NCI-H1105 (cell line): ENCODE measurements around the gene CFP.
"Not testable (repeated sequence)": the region's sequence is repeated elsewhere in the genome, so short reads cannot be mapped to it uniquely, and the experiment has no call there.

Experiments
- DNase-seq: peaks from one replicate; lab custom pipeline; 2025; lab: John Stamatoyannopoulos, UW

The CFP gene

DNA sequence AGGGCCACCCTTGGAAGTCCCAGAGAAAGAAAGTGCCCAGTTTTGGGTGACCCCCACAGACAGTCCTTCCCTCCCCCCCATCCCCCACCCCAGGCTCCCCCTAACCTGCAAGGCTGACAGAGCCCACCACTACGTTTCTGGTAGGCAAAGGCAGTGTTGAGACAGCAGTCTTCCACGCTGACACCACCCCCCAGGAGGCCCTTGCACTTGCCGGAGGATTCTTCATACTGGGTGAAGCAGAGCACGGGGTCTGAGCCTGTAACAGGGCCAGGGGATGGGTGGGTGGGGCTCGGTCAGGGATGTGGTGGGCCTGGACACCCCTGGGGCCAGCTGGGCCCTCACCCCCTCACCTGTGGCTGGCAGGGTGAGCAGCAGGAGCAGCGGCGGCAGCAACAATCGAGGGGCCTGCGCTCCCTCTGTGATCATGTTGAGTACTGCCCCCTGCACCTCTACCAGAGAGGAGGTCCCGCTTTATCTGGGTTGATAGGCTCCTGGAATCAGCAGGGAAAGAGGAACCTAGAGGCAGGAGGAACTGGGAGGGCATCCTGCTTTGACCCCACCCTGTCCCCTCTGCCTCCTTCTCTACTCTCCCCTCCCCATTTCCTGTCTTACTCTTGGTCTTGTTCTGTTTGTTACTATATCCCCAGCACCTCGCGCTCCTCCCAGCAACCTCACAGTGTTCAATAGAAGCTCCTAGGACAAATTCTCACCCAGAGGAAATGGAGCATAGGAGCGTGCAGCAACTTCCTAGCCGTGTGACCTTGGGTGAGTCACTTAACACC lies at the start of gene CFP:
CFP (minus strand) TSS at position 512 of the 782 bp plus-strand sequence; CDS start at position 426, 86 bp downstream.
- DNase-seq: no peak

DNA sequence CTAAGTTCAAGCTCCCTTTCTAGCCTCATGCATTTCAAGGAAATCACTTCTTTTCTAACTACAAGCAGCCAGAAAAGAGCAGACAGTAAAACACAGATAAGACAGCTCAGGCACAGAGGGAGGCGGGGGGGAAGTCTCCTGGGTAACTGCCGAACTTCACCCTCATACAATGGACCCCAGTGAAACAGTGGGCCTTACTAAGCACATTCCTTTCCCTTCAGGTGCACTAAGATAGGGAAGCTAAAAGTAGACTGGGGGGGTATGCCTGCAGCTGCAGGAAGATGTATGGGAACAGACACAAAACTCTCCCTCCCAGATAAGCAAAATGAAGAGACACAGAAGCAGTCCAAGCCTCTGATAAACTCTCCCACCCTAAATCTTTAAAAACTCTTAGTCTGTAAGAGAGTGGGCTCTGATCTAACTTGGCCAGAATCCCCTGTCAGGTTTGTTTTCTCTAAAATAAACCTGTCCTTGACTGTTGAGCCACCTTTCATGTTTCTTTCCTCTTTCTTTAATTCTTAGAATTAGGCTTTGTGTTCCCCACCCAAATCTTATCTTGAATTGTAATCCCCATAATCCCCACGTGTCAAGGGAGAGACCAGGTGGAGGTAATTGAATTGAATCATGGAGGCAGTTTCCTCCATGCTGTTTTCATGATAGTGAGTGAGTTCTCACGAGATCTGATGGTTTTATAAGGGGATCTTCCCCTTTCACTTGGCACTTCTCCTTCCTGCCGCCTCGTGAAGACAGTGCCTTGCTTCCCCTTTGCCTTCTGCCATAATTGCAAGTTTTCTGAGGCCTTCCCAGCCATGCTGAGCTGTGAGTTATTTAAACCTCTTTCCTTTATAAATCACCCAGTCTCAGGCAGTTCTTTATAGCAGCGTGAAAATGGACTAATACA lies 46.5 kb upstream of the CFP start:
- DNase-seq: not testable (repeated sequence)

DNA sequence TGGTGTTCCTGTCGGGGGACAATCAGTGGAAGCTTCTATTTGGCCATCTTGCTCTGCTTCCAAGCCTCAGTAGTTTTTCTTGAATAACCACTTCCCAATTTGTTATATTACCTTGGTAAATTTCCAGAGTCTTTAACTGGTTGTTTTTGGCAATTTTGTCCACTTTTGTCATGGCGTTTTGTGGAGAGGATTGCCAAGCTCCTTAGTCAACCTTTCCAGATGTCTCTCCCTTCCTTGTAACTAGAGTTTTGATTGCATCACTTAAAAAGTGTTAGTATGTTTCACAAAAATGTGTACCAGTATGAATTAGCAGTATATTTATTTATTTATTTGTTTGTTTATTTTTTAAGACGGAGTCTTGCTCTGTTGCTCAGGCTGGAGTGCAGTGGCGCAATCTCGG lies 45.0 kb upstream of the CFP start:
- DNase-seq: no peak

DNA sequence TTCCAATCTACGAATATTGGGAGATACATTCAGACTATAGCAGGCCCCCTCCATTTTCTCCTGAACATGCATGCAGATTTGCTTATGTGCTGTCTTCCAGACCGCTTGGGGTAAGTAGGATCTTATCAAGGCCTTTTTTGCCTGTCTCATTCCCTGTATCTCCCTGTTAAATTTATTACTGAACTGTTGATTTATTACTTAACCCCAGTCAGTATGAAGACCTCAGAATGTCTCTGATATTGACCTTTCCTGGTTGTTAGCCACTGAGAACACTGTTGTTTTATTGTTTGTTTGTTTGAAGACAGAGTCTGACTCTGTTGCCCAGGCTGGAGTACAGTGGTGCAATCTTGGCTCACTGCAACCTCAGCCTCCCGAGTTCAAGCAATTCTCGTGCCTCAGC lies 36.1 kb upstream of the CFP start:
- not testable (repeated sequence) for DNase-seq

DNA sequence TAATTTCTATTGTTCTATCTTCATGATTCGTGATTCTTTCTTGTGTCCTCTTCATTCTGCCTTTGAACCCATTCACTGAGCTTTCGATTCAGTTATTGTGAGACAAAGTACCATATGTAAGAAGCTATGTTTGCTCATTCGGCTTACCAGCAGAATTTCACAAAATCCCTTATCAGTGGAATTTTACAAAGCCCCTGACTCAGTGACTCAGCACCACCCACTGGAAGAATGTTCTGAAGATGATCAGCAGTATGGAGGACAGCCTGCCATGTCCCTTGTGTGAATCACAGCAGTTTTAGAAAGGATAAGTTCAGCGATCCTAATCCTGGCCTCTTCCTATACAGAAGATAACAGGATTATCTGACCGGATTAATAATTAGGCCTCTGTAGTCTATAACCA lies 35.0 kb upstream of the CFP start:
- no peak for DNase-seq

DNA sequence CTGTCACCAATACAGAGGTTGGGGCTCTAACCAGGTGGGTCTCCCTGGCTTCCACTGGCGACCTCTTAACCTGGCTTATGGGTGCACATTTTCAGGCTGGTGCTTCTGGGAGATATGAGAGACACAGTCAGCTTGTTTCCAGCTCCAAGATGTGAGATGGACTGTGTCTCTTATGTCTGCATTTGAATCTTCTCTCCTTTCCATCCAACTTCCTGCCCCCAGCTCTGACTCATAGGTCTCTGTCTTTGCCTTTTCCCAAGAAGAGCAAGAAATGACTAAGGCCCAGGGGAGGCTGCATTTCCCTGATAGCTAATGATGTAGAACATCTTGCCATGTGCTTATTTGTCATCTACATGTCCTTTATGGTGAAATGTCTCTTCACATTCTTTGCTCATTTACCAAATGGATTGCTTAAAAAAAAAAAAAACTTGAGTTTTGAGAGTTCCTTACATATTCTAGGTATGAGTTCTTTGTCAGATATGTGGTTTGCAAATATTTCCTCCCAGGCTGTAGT lies 32.5 kb upstream of the CFP start:
- DNase-seq: no peak

DNA sequence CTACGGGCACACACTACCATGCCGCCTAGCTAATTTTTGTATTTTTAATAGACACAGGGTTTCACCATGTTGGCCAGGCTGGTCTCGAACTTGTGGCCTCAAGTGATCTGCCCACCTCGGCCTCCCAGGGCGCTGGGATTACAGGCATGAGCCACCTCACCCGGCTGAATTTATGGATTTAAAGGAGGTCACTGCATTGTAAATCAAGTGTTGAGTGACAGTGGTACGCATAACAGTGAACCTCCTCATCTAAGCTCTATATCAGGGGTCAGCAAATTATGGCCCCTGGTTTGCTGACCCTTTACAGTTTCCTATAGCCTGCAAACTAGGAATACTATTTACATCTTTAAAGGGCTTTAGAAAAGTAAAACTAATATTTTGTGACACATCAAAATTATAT lies 31.8 kb upstream of the CFP start:
- no peak for DNase-seq

DNA sequence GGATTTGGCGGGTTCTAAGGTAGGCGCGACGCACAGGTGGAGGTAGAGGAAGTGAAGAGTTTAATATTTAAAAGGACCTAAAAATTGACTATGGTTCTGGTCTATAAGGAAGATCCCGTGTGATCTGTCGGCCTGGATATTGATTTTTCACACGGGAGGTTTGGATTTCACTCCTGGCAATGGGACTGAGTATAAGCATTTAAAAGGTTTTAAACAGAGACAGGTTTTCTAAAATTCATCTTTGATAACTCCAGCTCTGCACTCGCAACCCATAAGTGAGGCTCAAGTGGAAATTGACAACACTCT lies 29.6 kb upstream of the CFP start:
- DNase-seq: no peak

DNA sequence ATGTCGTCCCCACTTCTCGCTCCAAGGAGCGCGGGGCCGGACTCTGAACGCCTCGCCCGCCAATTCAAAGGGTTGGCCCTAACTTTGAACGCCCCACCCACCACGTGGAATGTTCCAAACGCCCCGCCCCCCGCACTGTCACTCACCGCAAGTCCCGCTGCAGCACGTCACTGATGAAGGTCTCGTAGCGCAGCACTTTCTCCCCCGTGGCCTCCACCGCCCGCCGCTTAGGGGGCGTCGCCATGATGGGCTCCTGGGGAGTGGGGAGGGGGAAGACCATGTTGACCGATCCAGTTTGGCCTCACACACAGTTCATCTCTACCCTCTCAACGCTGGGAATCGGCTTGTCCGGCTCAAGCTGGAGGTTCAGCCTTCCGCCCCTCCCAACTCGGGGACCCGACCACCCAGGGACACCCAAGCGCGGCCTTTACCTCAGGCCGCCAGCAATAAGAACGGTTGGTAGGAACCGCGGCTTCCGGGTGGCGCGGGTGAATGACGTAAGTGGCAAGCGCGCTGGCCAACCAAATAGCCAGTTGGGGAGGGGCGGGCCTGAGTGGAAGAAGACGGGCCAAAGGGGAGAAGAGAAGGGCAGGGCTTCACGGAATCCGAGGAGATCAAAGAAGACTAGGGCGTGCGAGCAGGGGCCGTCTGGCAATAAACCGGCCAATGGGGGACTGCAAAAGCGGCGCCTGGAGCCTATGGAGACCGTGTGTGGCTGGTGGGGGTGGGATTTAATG lies 29.1 kb upstream of the CFP start, which contains the start of gene UXT:
UXT (minus strand) TSS at position 497 of the 737 bp plus-strand sequence; CDS start at position 244, 253 bp downstream.
- DNase-seq: peak; percentile 89

DNA sequence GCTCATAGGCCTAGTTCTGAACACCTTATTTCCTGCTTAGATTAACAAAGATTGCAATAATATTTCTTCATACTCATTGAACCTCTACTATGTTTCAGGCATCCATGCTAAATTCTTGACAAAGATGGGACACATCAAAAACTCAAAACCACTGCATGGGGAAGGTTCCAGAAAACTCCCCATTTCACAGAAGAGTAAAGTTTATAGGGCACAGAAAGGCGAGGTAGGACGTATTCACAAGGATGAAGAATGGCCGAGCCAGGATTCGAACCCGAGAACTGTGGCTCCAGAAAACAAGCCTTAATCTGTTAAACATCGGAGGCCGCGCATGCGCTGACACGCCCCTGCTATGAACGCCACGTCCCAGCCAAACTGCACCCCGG lies 28.6 kb upstream of the CFP start:
- DNase-seq: no peak

DNA sequence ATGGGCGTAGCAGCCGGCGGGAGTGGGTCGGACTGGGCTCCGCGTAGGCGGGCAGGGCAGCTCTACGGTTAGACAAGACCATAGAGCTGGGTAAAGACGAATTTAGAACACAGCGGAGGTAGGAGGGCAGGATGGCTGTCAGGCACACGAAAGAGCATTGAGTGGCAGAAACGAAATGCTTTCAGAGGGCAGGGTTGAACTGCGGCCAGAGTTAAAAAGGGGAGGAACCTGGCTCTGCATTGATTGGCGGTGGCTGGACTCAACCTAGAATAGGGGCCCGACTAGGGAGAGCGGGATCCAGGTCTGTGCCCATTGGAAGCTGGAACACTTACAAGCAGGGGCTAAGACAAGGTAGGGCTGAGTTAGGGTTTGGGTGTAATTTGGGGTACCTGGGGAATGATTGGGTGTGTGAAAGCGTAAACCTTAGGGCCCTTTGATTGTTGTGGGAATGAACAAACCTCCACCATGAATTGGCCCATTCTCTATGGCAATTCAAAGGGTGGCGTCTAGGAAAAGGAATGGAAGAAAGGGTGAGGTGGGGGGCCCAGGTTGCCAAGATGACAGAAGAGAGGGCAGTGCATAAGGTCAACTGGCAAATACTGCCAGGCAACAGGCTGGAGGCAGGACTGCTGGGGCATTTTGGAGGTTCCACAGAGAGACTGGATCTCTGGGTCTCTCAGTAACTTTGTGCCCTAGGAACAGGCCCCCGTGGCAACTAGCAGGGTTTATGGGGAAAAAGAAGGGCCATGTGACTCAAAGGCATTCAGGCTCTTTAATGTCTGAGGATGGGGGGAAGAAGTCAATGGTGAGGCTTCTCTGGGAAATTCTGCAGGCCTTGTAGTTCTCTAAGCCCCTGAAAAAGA lies 21.5 kb upstream of the CFP start:
- no peak for DNase-seq

DNA sequence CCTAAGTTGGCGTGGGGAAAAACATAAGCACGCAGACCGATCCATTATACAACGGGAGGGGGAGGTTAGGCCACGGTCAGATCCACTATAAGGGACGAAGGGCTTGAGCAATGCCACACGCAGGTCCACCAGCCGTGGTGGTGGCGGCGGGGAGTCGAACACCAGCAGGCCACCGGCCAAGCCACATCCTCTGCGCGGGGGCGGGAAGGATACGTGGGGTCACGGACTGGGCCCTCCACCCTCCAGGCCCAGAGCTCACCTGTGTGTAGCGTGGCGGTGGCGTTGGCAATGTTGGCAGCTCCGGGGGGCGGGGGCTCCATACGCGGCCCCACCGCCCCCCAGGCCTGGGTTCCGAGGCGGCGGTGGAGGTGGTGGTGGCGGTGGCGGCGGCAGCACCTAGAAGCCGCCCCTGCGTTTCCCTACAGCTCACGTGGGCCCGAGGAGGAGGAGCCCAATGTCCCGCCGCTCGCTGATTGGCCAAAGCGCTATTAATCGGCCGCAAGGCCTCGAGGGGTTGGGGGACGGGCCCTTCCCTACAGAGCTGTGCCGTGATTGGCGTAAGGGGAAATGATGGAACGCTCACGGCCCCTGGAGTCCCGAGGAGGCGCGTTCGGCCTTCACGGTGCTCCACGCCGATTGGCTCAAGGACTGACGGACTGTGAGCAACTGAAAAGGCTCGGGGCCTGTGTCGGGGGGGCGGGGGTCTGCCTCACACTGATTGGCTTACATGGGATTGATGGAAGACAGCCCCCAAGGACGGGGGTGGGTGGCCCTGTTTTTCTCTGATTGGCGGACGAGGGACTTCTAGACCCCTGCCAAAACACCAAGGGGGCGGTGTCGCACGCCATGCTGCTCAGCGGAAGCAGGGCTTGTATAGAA lies 20.7 kb upstream of the CFP start, which contains the start of gene ELK1:
ELK1 (minus strand) TSS at position 400 of the 879 bp plus-strand sequence. CDS start 9,122 bp downstream, outside the sequence.
- peak; percentile 95 for DNase-seq

DNA sequence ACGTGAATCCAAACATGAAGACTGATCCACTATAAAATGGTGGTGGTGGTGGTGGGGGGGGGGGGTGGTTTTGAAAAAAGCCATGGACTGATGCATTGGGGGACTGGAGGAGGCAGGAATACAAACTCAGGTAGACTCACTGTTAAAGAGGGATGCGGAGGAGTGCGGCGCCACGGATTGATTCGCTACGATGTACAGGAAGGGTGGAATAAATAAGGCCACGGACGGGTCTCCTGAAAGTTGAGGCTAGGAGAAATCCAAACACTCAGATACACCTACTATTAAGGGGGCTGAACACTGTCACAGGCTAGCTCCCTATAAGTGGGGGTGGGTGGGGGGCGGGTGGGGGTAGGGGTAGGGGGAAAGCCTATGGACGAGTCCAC lies 20.0 kb upstream of the CFP start:
- DNase-seq: no peak

DNA sequence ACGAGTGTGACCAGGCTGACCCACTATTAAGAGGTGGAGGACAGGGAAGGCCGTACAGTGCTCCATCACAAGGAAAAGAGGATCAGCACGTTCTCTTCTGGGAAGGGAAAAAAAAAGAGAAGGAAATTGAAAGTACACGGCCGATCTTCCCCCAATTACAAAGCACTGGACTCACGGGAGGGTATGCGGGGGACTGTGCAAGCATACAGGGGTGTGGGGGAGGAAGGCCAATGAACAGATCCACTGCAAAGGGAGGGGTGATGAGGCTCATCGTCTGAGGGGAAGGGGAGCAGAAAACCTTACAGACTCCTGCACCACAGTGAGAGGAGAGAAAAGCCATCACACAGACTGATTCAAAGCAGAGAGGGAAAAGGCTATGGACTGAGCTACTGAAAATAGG lies 19.5 kb upstream of the CFP start:
- DNase-seq: no peak

DNA sequence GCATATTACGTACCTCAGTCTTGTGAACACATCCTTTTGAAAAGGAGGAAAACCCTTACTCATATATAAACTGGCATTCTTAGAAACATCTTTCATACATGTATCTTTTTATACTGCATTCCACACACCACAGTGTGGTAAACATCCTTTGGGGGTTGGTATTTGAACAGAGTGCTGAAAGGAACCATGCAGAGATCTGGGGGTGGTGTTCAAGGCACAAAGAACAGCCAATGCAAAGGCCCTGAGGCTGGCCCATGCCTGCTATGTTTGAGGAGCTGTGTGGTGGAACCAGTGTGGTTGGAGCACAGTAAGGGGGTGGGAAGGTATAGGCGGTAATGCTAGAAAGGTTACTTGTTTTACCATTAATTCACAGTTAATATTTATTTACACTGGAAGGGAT lies 18.6 kb upstream of the CFP start:
- DNase-seq: no peak

DNA sequence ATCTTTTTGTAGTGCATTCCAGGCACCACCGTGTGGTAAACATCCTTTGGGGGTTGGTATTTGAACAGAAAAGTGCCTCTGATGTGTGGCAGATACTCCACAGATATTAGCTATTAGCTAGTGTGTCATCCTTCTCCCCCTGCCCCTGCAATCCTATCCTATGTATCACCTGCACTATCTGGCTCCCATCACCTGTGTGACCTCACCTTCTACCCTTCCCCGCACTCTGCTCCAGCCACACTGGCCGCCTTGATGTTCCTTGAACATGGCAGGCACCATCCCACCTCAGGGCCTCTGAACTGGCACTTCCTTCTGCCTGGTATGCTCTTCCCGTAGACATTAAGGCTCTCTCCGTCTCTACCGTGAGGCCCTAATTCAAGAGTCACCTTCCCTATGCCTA lies 16.9 kb upstream of the CFP start:
- no peak for DNase-seq

DNA sequence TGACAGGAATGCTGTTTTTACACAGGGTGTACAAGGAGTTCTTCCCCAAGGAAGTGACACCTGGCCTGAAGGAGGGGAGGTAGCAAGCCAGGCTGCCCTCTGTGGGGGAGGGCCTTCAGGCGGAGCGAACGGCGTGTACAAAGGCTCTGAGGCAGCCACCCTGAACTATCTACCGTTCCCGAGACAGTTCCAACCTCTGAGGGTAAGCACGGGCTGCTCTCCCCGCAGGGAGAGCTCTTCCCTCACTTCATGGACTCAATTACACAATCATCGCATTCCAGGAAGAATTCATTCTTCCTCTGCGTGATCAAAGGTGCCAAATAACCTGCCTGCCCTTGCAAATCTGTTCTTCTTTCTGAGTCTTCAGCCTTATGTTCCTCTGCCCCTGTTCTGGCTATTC lies 15.8 kb upstream of the CFP start:
- no peak for DNase-seq

DNA sequence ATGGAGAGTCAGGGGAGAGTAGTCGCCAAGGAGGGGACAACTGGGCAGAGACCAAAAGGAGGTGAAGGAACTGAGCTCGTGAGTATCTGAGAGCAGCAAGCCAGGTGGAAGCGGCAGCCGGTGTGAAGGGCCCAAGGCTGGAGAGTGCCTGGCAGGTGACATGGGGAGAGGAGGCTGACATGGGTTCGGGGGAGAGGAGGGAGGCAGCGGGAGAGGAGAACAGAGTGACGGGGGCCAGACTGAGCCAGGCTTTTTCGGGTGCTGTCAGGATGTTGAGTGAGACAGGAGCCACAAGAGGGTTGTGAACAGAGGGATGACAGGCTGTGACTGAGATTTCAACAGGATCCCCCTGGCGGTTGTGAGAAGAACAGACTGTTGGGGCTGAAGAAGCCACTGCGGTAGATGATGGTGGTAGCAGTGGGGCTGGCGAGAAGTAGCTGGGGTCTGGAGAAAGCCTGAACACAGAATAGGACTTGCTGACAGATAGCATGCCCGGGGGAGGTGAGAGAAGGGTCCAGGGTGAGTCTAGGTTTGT lies 14.9 kb upstream of the CFP start:
- DNase-seq: no peak

DNA sequence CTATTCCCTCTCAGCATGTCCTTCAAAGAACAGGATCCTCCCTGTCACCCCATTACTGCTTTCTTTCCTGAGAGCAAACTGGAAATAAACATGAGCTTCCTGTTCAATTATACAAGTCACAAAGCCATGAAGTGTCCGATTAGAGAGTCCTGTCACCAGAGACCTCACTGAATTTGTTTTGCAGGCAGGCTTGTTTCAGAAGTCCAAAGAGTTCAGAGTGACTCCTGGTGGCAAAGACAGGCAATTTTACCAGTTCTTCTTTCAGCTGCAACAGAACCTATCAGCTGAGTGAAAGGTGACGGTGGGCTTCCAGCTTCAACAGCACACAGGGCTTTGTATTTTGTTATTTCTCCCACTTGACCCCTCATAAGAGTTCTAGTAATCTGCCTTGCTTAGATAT lies 14.2 kb upstream of the CFP start:
- no peak for DNase-seq

DNA sequence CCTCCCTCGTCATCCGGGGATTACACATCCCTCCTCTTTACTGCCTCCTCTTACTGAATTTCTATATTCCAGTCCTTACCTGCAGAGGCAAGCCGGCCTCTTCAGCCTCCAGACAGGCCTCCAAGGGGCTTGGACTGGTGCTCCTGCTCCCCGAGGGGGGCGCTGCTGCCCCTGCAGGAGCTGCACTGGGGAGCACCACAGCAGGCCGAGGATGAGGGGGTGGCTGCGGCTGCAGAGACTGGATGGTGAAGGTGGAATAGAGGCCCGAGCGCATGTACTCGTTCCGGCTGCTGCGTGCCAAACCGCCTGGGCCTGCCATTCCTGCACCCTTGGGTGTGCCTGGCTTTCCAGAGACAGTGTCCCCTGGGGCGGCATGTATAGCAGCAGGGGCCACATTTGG lies 9.1 kb upstream of the CFP start:
- no peak for DNase-seq
